Ascending aorta (tissue), 2 donors: ENCODE measurements around the gene FAM89A. TPM values are rescaled to one million over a fixed set of nuclear protein-coding genes. Genes with fewer than 3 reads are reported as not detected.
"Not testable (repeated sequence)": the region's sequence is repeated elsewhere in the genome, so short reads cannot be mapped to it uniquely, and the experiment has no call there.

Source experiments
- DNase-seq, 2 donors: peaks; one replicate each; pipeline ENCODE4 v3.0.0-alpha.2; 2019; ENCODE audit warnings: low spot score in 2 of 2
- H3K27ac ChIP-seq, 2 donors: fragments of 200-600 bp; sonication (generic); one replicate each; pipeline ENCODE4 v1.5.1; 2016 to 2017; ENCODE audit warnings: mild to moderate bottlenecking in 1 of 2
- H3K27me3 ChIP-seq: fragments of 200-600 bp; sonication (generic); one replicate; pipeline ENCODE4 v1.5.1; 2017
- H3K36me3 ChIP-seq, 2 donors: fragments of 200-600 bp; sonication (generic); one replicate each; pipeline ENCODE4 v1.5.1; 2016
- H3K4me1 ChIP-seq, 2 donors: fragments of 200-600 bp; sonication (generic); one replicate each; pipeline ENCODE4 v1.5.1; 2016 to 2017; ENCODE audit warnings: mild to moderate bottlenecking in 1 of 2
- H3K4me3 ChIP-seq, 2 donors: fragments of 200-600 bp; sonication (generic); one replicate each; pipeline ENCODE4 v1.5.1; 2016 to 2017; ENCODE audit warnings: mild to moderate bottlenecking in 1 of 2
- H3K9me3 ChIP-seq, 2 donors: fragments of 200-600 bp; sonication (generic); one replicate each; pipeline ENCODE4 v1.5.1; 2016
- CTCF ChIP-seq, 3 experiments: fragments of 200-600 bp in 2 of 3; fragments of 450-650 bp in 1 of 3; sonication (generic) in 2 of 3; IDR thresholded peaks; one replicate each; pipeline ENCODE4 v1.5.1; 2016 to 2019; ENCODE audit warnings: antibody characterized with exemption in 3 of 3, mild to moderate bottlenecking in 1 of 3, moderate library complexity in 1 of 3
- intact Hi-C: fragments of 100-400 bp; cut with DNase I; formaldehyde crosslinking; loops from one replicate; pipeline ENCODE4 v1.15.1; 2023
- total RNA-seq: library from RNA; depleted of rRNA; stranded (reverse); fragments of >200 nt; gene quantifications from one replicate; pipeline ENCODE4 v1.1.0, GENCODE V29; 2016

Gene FAM89A
- total RNA-seq, 1 donor from 2014 or later = 47.5 TPM

- no peak for DNase-seq
- H3K4me1 ChIP-seq = no peaks in the 10 kb centered on the region
- intact Hi-C loops = no loop called here
- no peaks in the 10 kb centered on the region for H3K9me3 ChIP-seq
- no peak for TF ChIP-seq CTCF (IDR thresholded peaks at IDR 0.05)
- no peaks in the 10 kb centered on the region for H3K27me3 ChIP-seq
- H3K27ac ChIP-seq = no peak overlapping the region
- no peak overlapping the region for H3K4me3 ChIP-seq
- no peaks in the 10 kb centered on the region for H3K36me3 ChIP-seq
Measured at GRCh38 chr1:231032963-231033362, 7.1 kb downstream of the FAM89A start.

- Histone ChIP-seq H3K9me3 (no peaks in the 10 kb centered on the region), H3K27me3 (no peaks in the 10 kb centered on the region), H3K4me3 (no peak overlapping the region), H3K36me3 (no peaks in the 10 kb centered on the region), H3K4me1 (no peaks in the 10 kb centered on the region), H3K27ac (no peak overlapping the region)
- TF ChIP-seq CTCF (IDR thresholded peaks at IDR 0.05) = no peak
- no peak for DNase-seq
- intact Hi-C loops = no loop called here
Measured at GRCh38 chr1:231029841-231030240, 10.2 kb downstream of the FAM89A start.

- not testable (repeated sequence) for H3K4me1 ChIP-seq
Measured at GRCh38 chr1:231029247-231029646, 10.8 kb downstream of the FAM89A start.

GRCh38 chr1:231028682-231029081 lies 11.4 kb downstream of the FAM89A start:
- no peak overlapping the region for H3K27ac ChIP-seq
- H3K9me3 ChIP-seq = no peaks in the 10 kb centered on the region
- H3K4me3 ChIP-seq = no peak overlapping the region
- H3K27me3 ChIP-seq = no peaks in the 10 kb centered on the region
- H3K36me3 ChIP-seq = no peaks in the 10 kb centered on the region
- no peaks in the 10 kb centered on the region for H3K4me1 ChIP-seq
- DNase-seq = no peak
- TF ChIP-seq CTCF (IDR thresholded peaks at IDR 0.05) = no peak
- intact Hi-C loops = no loop called here

More at GRCh38 chr1:231029247-231029646, 10.8 kb downstream of the FAM89A start:
- H3K36me3 ChIP-seq, H3K27me3 ChIP-seq, H3K27ac ChIP-seq, intact Hi-C loops, H3K9me3 ChIP-seq, DNase-seq, H3K4me3 ChIP-seq: not testable (repeated sequence)

GRCh38 chr1:231027971-231028370 lies 12.1 kb downstream of the FAM89A start:
- no peak overlapping the region for H3K4me3 ChIP-seq
- no peak for TF ChIP-seq CTCF (IDR thresholded peaks at IDR 0.05)
- H3K27ac ChIP-seq = no peak overlapping the region
- no peaks in the 10 kb centered on the region for H3K36me3 ChIP-seq
- no peaks in the 10 kb centered on the region for H3K4me1 ChIP-seq
- H3K9me3 ChIP-seq = no peaks in the 10 kb centered on the region
- intact Hi-C loops = no loop called here
- no peaks in the 10 kb centered on the region for H3K27me3 ChIP-seq
- no peak for DNase-seq

- TF ChIP-seq CTCF (IDR thresholded peaks at IDR 0.05) = no peak
- Histone ChIP-seq H3K36me3 (no peaks in the 10 kb centered on the region), H3K9me3 (no peaks in the 10 kb centered on the region), H3K4me3 (no peak overlapping the region), H3K4me1 (no peaks in the 10 kb centered on the region), H3K27me3 (no peaks in the 10 kb centered on the region), H3K27ac (no peak overlapping the region)
- no peak for DNase-seq
- intact Hi-C loops = no loop called here
Measured at GRCh38 chr1:231027136-231027925, 12.7 kb downstream of the FAM89A start.
